ENCODE measurements around the gene ARPC5L.
"Not testable (repeated sequence)": the region's sequence is repeated elsewhere in the genome, so short reads cannot be mapped to it uniquely, and the experiment has no call there.

The ARPC5L gene

GRCh38 chr9:124861342-124862229 lies at the start of gene ARPC5L, which contains the start of gene RPL35:
ARPC5L (plus strand) TSS chr9:124862130; CDS start chr9:124869291, 7,161 bp downstream.
RPL35 (minus strand) TSS chr9:124861957; CDS start chr9:124861912, 45 bp downstream.
- DNase-seq (ENCODE audit: low read depth in 2 of 2): peak; percentile 88 to 90

- DNase-seq (ENCODE audit: low read depth in 2 of 2): no peak
These were observed 49.5 kb upstream of the ARPC5L start for GRCh38 chr9:124812441-124812876.

- no peak for DNase-seq (ENCODE audit: low read depth in 2 of 2)
These were observed 48.9 kb upstream of the ARPC5L start for GRCh38 chr9:124813041-124813440.

GRCh38 chr9:124813501-124814163 lies 48.3 kb upstream of the ARPC5L start:
- no peak for DNase-seq (ENCODE audit: low read depth in 2 of 2)

GRCh38 chr9:124814164-124814535 lies 47.8 kb upstream of the ARPC5L start:
- no peak for DNase-seq (ENCODE audit: low read depth in 2 of 2)

GRCh38 chr9:124815601-124816000 lies 46.3 kb upstream of the ARPC5L start:
- DNase-seq (ENCODE audit: low read depth in 2 of 2): no peak

GRCh38 chr9:124818431-124819281 lies 43.3 kb upstream of the ARPC5L start:
- no peak for DNase-seq (ENCODE audit: low read depth in 2 of 2)

- no peak for DNase-seq (ENCODE audit: low read depth in 2 of 2)
These were observed 41.0 kb upstream of the ARPC5L start for GRCh38 chr9:124820698-124821623.

GRCh38 chr9:124828489-124829333 lies 33.2 kb upstream of the ARPC5L start:
- DNase-seq (ENCODE audit: low read depth in 2 of 2): no peak

GRCh38 chr9:124829334-124829669 lies 32.6 kb upstream of the ARPC5L start:
- DNase-seq (ENCODE audit: low read depth in 2 of 2): no peak

- no peak for DNase-seq (ENCODE audit: low read depth in 2 of 2)
These were observed 31.3 kb upstream of the ARPC5L start for GRCh38 chr9:124830593-124830992.

- DNase-seq (ENCODE audit: low read depth in 2 of 2): no peak
These were observed 30.1 kb upstream of the ARPC5L start for GRCh38 chr9:124831642-124832364.

- no peak for DNase-seq (ENCODE audit: low read depth in 2 of 2)
These were observed 27.3 kb upstream of the ARPC5L start for GRCh38 chr9:124834591-124834990.

- no peak for DNase-seq (ENCODE audit: low read depth in 2 of 2)
These were observed 26.8 kb upstream of the ARPC5L start for GRCh38 chr9:124835026-124835557.

- not testable (repeated sequence) for DNase-seq (ENCODE audit: low read depth in 2 of 2)
These were observed 23.8 kb upstream of the ARPC5L start for GRCh38 chr9:124838132-124838531.

GRCh38 chr9:124838567-124839275 lies 23.2 kb upstream of the ARPC5L start:
- DNase-seq (ENCODE audit: low read depth in 2 of 2): not testable (repeated sequence)

GRCh38 chr9:124839612-124840299 lies 22.2 kb upstream of the ARPC5L start:
- no peak for DNase-seq (ENCODE audit: low read depth in 2 of 2)

All from stimulated activated CD8-positive, alpha-beta memory T cell treated with anti-CD3 and anti-CD28 coated beads, Interleukin-7, amount 100 ng/mL, for 1 hour (primary cell).